Activated CD4-positive, alpha-beta T cell treated with anti-CD3 and anti-CD28 coated beads, Interleukin-2, amount 50 U/mL, for 24 hours (primary cell): ENCODE measurements around the gene LGI1.
"Not testable (repeated sequence)": the region's sequence is repeated elsewhere in the genome, so short reads cannot be mapped to it uniquely, and the experiment has no call there.

Experiments used
- DNase-seq, 2 donors: peaks; one replicate each; pipeline ENCODE4 v3.0.0-alpha.2; 2020; ENCODE audit warnings: low read depth in 1 of 2, low spot score in 1 of 2

LGI1 gene

DNA sequence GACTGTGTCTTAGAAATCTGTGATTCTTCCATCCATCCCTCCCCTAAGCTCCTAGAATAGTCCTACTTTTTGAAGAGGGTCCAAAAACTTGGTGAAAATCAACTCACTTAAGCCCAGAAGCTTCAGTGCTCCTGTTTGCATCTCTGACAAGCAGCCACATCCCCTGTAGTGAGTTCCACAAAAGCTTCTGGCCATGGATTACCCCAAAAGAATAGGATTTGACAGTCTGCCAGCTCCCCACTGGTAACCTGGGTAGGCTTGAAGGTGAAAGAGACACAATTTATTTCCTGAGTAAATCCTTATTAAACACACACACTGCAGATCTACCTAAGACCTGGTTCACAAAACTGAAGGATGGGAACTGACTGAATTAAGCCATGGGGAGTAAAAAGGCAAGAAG lies 46.5 kb downstream of the LGI1 start:
- DNase-seq, result no peak

DNA sequence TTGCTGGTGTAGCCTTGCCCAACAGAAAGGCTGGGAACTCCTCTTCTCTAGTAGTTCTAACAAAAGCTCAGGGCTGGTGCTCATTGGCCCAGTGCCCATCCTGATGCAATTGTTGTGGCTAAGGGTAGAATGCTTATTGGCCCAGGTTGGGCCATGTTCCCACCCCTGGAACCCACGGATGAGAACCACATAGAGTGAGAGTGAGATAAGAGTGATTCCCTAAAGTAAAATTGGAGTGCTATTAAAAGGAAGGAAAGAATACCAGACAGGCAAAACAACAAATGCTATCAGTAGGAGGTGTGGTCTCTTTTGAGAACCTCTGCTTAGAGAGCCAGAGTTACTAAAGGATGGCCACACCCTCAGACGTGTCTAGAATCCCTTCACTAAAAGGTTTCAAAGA lies 49.2 kb downstream of the LGI1 start:
- no peak for DNase-seq

DNA sequence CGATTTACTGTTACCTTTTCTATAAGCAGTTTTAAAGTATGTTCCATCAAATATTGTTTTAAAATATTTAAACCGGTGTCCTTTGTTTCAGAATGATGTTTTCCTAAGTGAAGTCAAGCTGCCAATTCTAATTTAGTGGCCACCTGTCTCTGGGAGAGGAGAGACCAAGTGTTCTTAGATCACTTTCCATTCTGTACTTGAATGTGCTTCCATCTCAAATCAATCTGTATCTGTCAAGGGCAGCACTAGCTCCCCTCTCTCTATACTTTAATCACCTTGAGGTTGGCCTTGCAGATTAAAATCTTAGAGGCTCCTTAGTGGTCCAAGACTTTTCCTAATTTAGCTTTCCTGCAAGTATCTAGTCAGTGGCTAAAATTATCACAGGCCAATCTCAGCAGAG lies 49.6 kb downstream of the LGI1 start:
- no peak for DNase-seq

DNA sequence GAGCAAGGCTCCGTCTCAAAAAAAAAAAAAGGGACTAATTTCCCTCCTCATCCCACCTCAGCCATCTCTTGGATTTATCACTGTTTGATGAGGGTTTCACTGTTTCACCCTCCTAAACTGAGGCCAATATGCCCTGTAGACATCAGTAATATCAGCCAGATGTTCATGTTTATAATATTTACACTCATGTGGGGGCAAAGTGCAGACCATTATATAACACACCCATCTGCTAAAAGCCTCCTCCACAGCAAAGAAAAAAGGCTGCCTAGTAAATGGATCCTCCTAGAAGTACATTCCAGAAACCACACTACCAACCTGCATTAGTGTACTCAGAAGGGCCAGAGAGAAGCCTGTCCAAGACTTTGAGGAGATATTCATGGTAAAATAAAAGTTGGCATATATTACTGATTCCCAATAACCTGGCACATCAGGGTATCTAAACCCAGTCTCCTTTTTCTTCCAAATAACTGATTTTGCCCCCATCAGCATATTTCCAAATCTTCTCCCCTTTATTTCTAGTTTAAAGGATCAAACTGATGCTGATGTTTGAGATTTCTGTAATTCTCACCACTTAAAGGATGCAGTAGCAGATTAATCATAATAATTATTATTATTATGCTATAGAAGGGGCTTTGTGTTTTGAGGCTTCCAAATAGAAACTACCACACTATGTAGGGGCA lies 55.1 kb downstream of the LGI1 start:
- no peak for DNase-seq

DNA sequence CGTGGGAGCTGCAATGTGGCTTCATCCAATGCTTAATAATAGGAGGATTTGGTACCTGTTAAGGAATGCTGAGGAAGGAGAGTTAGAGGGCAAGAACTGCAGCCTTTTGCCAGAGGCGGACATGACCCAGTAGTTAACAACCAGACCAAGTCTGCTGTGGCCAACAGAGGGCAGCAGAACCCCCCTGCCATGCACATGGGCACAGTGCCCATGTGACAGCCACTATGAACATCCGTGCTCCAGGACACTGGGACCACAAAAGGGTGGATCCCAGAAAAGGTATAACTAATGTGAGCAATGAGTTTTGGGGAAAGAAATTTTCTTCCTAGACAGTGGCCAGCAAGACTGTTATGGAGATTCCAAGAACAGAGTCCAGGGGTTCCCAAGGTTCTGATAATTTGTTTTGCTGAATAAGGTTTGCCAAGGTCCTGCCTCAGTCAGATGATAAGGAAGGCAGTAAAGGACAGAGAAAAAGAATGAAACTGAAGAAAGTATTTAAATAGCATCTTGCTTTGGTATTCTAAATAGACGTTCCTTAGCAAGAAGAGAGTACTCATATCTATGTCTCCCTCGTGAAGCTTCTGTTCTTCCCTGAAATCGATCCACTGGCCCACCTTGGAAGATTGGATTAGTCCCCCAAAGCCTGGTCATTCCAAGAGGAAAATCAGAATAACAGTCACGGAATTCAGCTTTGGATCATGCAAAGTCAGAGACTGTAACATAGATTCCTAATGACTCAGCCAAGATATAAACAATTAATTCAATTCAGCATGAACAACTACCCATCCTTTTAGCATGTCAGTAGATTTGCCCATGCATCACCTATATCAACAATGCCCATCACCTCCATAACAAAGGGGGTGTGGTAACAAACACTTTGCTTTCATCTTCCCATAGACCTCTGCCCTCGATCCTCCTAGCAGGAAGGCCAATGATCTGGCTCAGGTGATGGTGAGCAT lies 56.0 kb downstream of the LGI1 start:
- peak; percentile 10 to 23 for DNase-seq

DNA sequence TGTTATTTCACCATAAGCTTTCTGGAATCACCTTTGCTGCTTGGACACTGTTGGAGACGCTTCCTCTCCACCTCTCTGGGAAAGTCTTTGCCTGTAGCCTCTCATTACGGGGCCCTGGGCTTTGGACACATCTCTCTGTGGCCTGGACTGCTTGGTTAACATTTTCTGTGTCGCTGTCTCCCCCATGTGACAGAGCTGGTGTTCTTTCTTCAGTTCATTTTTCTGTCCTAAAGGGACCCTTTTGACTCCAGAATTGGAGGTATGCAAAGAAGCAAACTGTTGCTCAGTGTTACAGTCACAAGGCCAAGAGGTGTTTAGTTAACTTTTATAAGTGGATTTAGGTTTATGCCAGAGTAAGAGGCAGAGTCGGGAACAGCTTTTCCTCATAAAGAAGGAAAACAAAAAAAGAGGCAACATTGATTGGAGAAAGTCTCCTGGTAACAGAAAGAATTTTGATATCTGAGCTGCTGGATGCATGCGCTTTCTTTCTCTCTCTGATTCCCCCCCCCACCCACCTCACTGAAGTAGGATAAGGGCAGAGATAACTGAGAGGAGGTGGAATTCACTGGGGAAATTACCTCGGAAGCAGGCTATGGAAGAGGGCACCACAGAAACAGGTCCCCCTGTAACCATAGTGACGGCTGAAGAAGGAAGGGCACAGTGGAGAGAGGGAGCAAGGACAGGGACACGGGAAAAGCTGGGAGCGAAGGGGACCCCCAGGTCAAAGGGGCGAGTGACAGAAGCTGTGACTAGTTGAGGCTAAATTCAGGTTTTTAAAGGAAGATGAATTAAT lies 57.8 kb downstream of the LGI1 start:
- DNase-seq, result no peak

DNA sequence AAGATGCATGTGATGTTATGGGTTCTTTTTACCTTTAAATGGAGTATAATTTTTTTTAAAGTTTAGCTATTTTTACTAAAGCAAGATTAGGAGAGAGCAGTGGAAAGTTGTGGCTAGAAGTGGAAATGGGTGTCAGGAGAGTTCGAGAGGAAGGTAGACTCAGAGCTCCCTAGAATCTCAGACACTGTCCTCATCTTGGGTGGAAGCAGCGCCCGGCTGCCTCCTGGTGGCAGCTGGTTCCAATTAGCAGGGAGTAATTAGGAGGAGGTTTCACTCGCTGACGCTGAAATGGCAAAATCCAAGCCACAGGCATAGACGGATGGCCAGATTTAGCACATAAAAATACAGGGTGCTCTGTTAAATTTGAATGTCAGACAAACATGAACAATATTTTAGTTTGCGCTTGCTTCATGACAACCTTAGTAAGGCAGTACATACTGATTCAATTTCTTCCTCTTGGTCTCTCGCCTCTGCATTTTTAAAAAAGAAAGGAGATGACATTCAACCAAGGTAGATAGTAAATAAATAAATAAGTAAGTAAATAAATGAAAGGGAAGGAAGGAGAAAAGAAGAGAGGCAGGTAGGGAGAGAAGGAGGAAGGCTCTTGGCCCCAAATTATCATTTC lies 58.5 kb downstream of the LGI1 start:
- peak in 1 of 2 donors; percentile 12 for DNase-seq

DNA sequence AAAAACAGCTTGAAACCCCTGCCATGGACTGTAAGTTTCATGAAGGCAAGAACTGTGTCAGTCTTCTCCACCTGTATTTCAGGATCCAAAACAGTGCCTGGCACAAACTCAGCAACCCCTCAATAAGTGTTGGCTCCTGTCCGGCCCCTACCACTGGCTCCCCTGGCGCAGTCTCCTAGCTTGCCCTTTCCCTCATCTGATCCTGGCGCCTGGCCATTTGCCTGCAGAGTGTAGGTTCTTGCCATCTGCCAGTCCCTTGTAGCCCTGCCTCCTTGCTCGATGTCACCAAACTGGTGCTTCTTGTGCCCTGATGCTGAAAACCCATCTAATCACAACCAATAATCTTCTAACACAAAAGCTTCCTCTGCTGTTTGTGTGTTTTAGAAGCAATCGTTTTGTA lies 60.4 kb downstream of the LGI1 start:
- DNase-seq, result no peak

DNA sequence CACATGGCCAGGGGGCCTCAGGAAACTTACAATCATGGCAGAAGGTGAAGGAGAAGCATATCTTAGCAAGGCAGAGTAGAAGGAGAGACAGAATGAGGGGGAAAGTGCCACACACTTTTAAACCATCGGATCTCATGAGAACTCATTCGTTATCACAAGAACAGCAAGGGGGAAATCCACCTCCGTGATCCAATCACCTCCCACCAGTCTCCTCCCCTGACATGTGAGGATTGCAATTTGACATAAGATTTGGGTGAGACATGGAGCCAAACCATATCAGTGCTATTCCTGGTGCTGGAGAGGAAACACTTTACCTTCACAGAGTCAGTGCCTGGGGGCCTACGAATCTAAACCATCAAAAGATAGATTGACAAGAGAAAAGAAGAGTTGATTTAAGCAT lies 61.8 kb downstream of the LGI1 start:
- no peak for DNase-seq

DNA sequence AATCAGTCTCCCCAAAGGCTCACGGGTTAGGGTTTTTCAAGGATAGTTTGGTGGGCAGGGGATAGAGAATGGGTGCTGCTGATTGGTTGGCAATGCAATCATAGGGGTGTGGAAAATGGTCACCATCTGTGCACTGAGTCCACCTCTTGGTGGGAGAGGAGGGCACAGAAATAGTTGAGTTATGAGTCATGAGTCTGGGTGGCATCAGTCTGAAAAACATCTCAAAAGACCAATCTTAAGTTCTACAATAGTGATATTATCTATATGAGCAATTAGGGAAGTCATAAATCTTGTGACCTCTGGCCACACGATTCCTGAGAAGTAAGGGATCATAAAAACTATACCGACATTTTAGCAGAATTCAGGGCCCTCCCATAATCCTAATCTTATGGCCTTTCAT lies 62.7 kb downstream of the LGI1 start:
- no peak for DNase-seq

DNA sequence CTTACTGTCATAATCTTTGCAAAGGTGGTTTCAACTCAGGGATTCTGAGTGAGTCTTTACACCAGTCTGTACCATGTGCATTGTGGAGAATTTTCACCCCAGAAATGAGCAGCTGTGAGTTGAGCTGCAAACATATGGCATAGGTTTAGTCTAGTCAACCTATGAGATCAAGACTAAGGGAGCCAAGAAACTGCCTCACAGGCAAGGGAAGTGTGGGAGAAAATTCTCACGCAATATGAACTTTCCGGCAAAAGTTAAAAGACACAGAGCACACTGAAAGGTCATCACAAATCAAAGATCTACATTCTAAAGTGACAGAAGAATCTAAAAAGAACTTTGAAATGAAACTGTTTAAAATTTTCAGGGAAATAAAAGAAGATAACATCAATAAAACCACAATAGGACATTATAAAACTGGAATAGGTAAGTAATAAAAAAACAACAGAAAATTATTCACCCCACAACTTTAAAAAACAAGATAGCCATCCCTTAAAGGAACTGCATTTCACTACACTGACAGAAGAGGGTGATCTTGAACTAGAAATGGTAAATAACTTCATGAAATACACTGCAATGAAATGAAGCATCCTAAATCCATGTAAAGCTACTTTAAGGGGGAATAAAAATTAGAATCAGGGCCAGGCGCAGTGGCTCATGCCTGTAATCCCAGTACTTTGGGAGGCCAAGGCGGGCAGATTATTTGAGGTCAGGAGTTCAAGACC lies 63.5 kb downstream of the LGI1 start:
- DNase-seq, result no peak

DNA sequence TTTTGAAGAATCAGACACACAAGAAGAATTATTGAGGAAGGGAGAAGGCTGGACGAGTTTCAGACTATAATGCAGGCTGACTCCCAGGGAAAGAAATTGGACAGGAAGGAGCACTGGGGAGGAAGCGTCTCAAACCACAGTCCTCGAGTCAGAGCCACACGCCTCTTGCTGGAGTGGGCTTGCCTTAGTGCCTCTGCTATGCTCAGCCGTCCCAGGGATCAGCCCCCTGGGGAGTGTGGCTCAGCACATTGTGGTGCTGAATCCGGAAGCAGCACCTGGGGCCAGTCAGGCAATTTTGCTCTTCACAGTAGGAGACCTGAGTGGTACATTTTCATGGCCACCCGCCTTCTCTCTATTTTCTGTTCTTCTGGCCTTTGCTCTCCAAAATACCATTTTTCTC lies 68.6 kb downstream of the LGI1 start:
- no peak for DNase-seq

DNA sequence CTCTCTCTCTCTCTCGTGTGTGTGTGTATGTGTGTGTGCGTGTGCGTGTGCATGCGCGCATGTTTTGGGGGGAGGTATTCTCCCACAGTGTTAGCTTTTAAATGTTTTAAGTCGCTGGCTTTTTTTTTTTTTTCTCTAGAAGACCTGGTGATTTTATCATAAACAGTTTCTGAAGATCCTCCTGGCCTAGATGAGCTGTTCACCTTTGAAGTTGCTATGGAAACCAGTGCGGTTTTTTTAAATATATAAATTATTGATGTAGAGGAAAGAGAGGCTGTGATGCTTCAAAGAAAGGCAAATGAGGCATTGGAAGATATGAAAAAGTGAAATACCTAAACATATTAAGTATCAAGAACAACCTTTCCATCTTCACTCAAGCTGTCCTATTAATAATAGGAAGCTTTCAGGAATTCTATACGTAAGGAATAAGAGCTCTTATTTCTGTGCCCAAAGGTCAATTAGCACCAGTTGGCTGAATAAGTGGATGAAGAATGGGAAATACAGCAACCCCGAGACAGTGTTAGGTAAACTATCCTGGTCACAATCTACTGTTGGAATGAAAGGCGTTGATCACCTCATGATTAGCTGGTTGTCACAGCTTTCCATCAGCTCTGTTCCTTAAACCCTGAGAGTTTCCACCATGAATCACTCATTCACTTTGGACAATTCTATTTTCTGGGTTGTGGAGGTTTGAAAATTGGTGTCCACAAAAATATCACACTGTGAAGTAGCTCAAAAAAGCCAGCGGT lies 69.5 kb downstream of the LGI1 start:
- DNase-seq, result no peak

DNA sequence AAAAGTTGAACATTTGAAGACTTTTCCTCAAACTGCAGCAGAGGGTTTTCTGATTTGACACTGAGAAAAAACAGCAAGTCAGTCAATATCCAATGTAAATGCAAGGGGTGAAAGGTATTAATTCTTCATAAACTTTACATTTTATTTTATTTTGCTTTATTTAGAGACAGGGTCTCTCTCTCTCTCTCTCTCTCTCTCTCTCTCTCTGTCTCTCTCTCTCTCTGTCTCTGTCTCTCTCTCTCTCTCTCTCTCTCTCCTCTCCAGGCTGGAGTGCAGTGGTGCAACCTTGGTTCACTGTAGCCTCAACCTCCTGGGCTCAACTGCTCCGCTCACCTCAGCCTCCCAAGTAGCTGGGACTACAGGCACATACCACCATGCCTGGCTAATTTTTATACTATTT lies 73.3 kb downstream of the LGI1 start:
- DNase-seq, result not testable (repeated sequence)

DNA sequence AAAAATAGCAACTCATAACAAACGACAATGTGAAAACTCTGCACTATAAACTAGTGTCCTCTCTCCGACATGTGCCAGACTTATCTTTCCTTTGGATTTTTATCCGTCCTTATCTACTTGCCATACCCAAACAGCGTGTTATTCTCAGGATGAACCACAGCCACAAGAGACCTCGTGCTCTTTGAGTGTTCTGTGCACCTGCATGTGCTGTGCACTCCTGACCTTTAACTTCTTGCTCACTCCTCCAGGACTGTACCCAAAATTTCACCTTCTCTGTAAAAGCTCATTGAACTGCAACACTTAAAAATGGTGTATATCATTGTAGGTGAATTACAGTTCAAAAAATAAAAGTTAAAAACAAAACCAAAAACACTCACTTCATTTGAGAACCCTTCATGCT lies 78.0 kb downstream of the LGI1 start:
- DNase-seq, result no peak

DNA sequence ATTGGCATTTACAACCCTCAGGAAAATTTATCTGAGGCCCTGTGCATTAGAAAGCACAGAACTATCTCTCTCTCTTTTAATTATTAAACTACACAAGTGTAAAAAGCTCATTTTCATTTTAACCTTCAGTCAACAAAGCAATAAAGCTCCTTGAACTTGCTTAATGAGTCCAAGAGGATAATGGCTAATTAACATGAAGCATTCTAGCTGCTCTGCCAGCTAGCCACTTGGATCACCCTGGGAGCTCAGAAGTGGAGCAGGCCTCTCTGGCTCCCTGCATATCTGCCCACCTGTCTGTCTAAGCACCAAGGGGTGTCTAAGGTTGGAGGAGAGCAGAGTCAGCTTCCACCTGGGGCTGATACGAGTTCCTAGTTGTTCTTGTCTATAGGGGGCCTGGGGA lies 80.1 kb downstream of the LGI1 start:
- no peak for DNase-seq

DNA sequence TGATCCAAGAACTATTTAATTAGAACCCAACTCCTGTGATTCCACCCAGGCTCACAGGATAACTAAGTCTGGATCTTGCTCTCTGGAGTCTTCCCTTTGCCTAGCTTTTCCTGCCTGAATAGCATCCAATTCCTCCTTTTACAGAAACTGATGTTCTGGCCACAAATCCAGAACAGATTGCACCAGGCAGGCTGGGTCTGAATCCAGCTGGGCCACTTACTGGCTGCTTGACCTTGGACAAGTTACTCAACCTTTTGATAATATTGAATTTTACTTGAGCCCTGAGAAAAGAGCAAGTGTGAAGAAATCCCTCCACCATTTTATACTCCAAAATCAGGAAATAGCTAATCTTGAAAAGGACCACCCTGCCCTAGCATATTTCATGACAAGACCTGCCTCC lies 80.5 kb downstream of the LGI1 start:
- no peak for DNase-seq

DNA sequence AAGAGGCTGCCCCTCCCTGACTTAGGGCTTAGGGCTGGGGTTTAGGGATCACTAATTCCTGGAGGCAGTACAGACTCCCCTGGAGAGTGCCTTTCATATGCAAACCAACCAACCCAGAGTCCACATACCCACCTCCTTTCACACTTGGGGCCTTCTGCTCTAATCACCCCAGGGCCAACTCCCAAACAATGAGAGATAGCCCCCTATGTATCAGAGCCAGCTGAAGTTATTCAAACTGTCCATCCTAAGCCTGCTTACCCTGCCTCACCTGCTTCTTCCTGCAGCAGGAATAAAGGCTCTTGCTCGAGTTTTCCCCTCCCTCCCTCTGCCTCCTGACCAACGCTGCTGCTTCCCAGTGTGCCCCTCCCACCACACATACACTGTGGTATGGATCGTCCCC lies 84.2 kb downstream of the LGI1 start:
- no peak for DNase-seq

DNA sequence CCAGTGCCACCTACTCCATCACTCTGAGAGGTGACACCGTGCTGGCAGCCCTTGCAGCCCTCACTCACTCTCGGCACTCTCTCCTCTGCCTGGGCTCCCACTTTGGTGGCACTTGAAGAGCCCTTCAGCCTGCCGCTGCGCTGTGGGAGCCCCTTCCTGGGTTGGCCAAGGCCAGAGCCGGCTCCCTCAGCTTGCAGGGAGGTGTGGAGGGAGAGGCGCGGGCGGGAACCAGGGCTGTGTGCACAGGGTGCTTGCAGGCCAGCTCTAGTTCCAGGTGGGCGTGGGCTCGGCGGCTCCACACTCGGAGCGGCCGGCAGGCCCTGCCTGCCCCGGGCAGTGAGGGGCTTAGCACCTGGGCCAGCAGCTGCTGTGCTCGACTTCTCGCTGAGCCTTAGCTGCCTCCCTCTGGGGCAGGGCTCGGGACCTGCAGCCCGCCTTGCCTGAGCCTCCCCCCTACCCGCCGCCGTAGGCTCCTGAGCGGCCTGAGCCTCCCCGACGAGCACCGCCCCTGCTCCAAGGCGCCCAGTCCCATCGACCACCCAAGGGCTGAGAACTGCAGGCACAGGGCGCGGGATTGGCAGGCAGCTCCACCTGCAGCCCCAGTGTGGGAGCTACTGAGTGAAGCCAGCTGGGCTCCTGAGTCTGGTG lies 87.4 kb downstream of the LGI1 start:
- DNase-seq, result no peak
